Subcutaneous adipose tissue (tissue), 4 donors: ENCODE data around the gene ANAPC16. TPM values are rescaled to one million over a fixed set of nuclear protein-coding genes. Genes with fewer than 3 reads are reported as not detected.

Experiments
- CTCF ChIP-seq: fragments of 450-650 bp; IDR thresholded peaks from one replicate; pipeline ENCODE4 v1.5.1; 2016; ENCODE audit warnings: low read depth, mild to moderate bottlenecking, control low read depth, antibody characterized with exemption, moderate library complexity
- total RNA-seq, 4 donors: library from RNA; depleted of rRNA; stranded (reverse); fragments of >200 nt; gene quantifications; one replicate each; pipeline ENCODE4 v1.1.0, GENCODE V29; 2016

ANAPC16 gene
- total RNA-seq, 4 donors from 2014 or later, result 80.4 to 130 (median 110) TPM

- no peak for TF ChIP-seq CTCF
These were observed 41.5 kb downstream of the ANAPC16 start for GRCh38 chr10:72257051-72257892.

GRCh38 chr10:72258617-72259016, 42.8 kb downstream of the ANAPC16 start:
- TF ChIP-seq CTCF, result no peak

GRCh38 chr10:72259491-72260238, 43.9 kb downstream of the ANAPC16 start:
- TF ChIP-seq CTCF, result no peak

- TF ChIP-seq CTCF, result no peak
These were observed 44.6 kb downstream of the ANAPC16 start for GRCh38 chr10:72260239-72260975.

- TF ChIP-seq CTCF, result no peak
These were observed 45.4 kb downstream of the ANAPC16 start for GRCh38 chr10:72260976-72261783.

GRCh38 chr10:72261784-72262404, 46.1 kb downstream of the ANAPC16 start:
- TF ChIP-seq CTCF, result no peak
